Pancreas (tissue), 10 donors: Measurements from ENCODE around the gene RNU1-2. TPM values are rescaled to one million over a fixed set of nuclear protein-coding genes. Genes with fewer than 3 reads are reported as not detected.

Experiments used
- ATAC-seq, 4 donors: fragments of 200-7000 bp; cut with Tn5 transposase; one replicate each; pipeline versions ENCODE4 v1.8.0 to v1.9.1; 2020; ENCODE audit warnings: mild to moderate bottlenecking in 4 of 4, moderate library complexity in 4 of 4
- DNase-seq, 6 donors: peaks; one replicate each; pipeline ENCODE4 v3.0.0-alpha.2; 2020
- FAIRE-seq: peaks from 2 replicates; lab custom pipeline; 2012; peaks lifted over from hg19 to GRCh38; lab: Jason Lieb, UNC
- H3K27ac ChIP-seq, 4 donors: fragments of 200-600 bp; sonication (generic); 1 replicate in 3 of 4; 2 replicates in 1 of 4; pipeline versions ENCODE4 v1.5.0 to v1.8.0; 2020
- H3K27me3 ChIP-seq, 4 donors: fragments of 200-600 bp; one replicate each; pipeline ENCODE4 v1.8.0; 2021
- H3K36me3 ChIP-seq, 3 donors: fragments of 200-600 bp; sonication (generic) in 1 of 3; one replicate each; pipeline versions ENCODE4 v1.5.0 to v1.8.0; 2020 to 2021
- H3K4me1 ChIP-seq, 3 donors: fragments of 200-600 bp; one replicate each; pipeline ENCODE4 v1.8.0; 2021
- H3K4me3 ChIP-seq, 4 donors: fragments of 200-600 bp; sonication (generic) in 2 of 4; one replicate each; pipeline versions ENCODE4 v1.5.0 to v1.8.0; 2020 to 2021
- H3K9me3 ChIP-seq, 4 donors: fragments of 200-600 bp; one replicate each; pipeline ENCODE4 v1.8.0; 2021
- CTCF ChIP-seq, 4 donors: fragments of 200-600 bp; sonication (generic) in 3 of 4; IDR thresholded peaks; one replicate each; pipeline versions ENCODE4 v1.5.0 to v1.8.0; 2021; ENCODE audit warnings: antibody characterized with exemption in 4 of 4
- WGBS, 2 donors: extraction: QIAGEN DNeasy Blood & Tissue Kit; methylation state at CpG; one replicate each; pipeline ENCODE4 v1.1.7; 2013; 5-methylcytosine and 5-hydroxymethylcytosine counted together
- intact Hi-C, 3 donors: fragments of 100-400 bp; cut with DNase I; formaldehyde crosslinking; loops; one replicate each; pipeline versions ENCODE4 v1.11.1 to v1.14.2; 2022
- polyA plus RNA-seq, 2 donors: library from polyadenylated mRNA; stranded (reverse); fragments of 200-250 nt; gene quantifications; one replicate each; pipeline ENCODE4 v1.2.3, GENCODE V29; 2013
- total RNA-seq, 6 donors: library from RNA; stranded (reverse); fragmentation: NEBNext Ultra II Directional in 4 of 6; extraction: Animal tissue kit (Norgen Biotek cat#: 25700) in 4 of 6; gene quantifications; one replicate each; pipeline versions ENCODE4 v1.2.1 to v1.2.4, GENCODE V29; 2021 to 2023
- donor health status: healthy with polysubstance abuse.
- donor health status: DM: no; HTN: no; CAD: no; lungs with moderate emphysema.
- donor health status: DM: no; HTN: no; CAD: no.
- donor health status: control.
- donor health status: control.
- donor health status: Bipolar disorder and iron deficiency.
- donor health status: DM: yes; HTN: yes; CAD: no.
- donor health status: DM: no; HTN: no; CAD: no.
- donor health status: DM: no; HTN: no; CAD: no.
- donor health status: DM: yes; HTN: yes; CAD: no.

The RNU1-2 gene
- total and polyA plus RNA-seq, 8 donors = 687 to 5,169 (median 2,340) TPM; not detected in 2

- DNase-seq (peak; percentile 94 to 99 (median 98)), FAIRE-seq (no peak), ATAC-seq (peak; percentile 97 to 99 (median 98))
- Histone ChIP-seq H3K4me1 (peaks cover 0 to 8% (median 0%) of the 10 kb centered on the region in 3 donors), H3K27me3 (no peaks in the 10 kb centered on the region), H3K9me3 (no peaks in the 10 kb centered on the region), H3K36me3 (no peaks in the 10 kb centered on the region), H3K27ac (peak overlapping the region; percentile 97 to 100 (median 99)), H3K4me3 (peak overlapping the region; percentile 6 to 45 (median 28))
- intact Hi-C loops = no loop called here
- no peak for TF ChIP-seq CTCF (IDR thresholded peaks at IDR 0.05)
- 0% methylated on average over 27 of the region's 27 CpGs for WGBS, 2 donors
Measured at GRCh38 chr1:16904560-16905109, 8.9 kb downstream of the RNU1-2 start.

- no peak for FAIRE-seq
- DNase-seq = peak in 1 of 6 donors; percentile 65
- 3 to 4% methylated on average over 12 of the region's 12 CpGs for WGBS, 2 donors
- no peak for TF ChIP-seq CTCF (IDR thresholded peaks at IDR 0.05)
- H3K36me3 ChIP-seq = no peaks in the 10 kb centered on the region
- H3K27me3 ChIP-seq = no peaks in the 10 kb centered on the region
- H3K9me3 ChIP-seq = no peaks in the 10 kb centered on the region
- peak overlapping the region in 3 of 4 donors; percentile 18 to 45 (median 38) for H3K4me3 ChIP-seq
- H3K4me1 ChIP-seq = peaks cover 0 to 8% (median 0%) of the 10 kb centered on the region in 3 donors
- ATAC-seq = peak; percentile 79 to 89 (median 82)
- intact Hi-C loops = no loop called here
- peak overlapping the region; percentile 97 to 100 (median 99) for H3K27ac ChIP-seq
Measured at GRCh38 chr1:16905110-16905867, 9.5 kb downstream of the RNU1-2 start.

GRCh38 chr1:16905868-16906702, 10.3 kb downstream of the RNU1-2 start:
- no peak for TF ChIP-seq CTCF (IDR thresholded peaks at IDR 0.05)
- DNase-seq = peak in 1 of 6 donors; percentile 31
- Histone ChIP-seq H3K27me3 (no peaks in the 10 kb centered on the region), H3K9me3 (no peaks in the 10 kb centered on the region), H3K27ac (peak overlapping the region; percentile 97 to 100 (median 99)), H3K4me1 (peaks cover 0 to 8% (median 0%) of the 10 kb centered on the region in 3 donors), H3K4me3 (no peak overlapping the region), H3K36me3 (no peaks in the 10 kb centered on the region)
- no peak for FAIRE-seq
- intact Hi-C loops = no loop called here
- 77 to 81% methylated on average over 11 of the region's 11 CpGs for WGBS, 2 donors
- ATAC-seq = no peak

GRCh38 chr1:16906873-16907272, 11.1 kb downstream of the RNU1-2 start:
- TF ChIP-seq CTCF (IDR thresholded peaks at IDR 0.05) = no peak
- Histone ChIP-seq H3K36me3 (no peaks in the 10 kb centered on the region), H3K27me3 (no peaks in the 10 kb centered on the region), H3K27ac (no peak overlapping the region), H3K4me1 (peaks cover 0 to 8% (median 0%) of the 10 kb centered on the region in 3 donors), H3K4me3 (no peak overlapping the region), H3K9me3 (no peaks in the 10 kb centered on the region)
- 87 to 88% methylated on average over 4 of the region's 4 CpGs for WGBS, 2 donors
- ATAC-seq (no peak), DNase-seq (peak in 1 of 6 donors; percentile 30), FAIRE-seq (no peak)
- intact Hi-C loops = no loop called here
